Measurements from ENCODE around the gene VCP. TPM values are rescaled to one million over a fixed set of nuclear protein-coding genes. Genes with fewer than 3 reads are reported as not detected.

VCP gene
- total and polyA plus RNA-seq, 9 of the 15 experiments (the other 6 are each of a cell fraction or from before 2014, with no cell fraction given) = 7.1 to 257 (median 199) TPM

DNA sequence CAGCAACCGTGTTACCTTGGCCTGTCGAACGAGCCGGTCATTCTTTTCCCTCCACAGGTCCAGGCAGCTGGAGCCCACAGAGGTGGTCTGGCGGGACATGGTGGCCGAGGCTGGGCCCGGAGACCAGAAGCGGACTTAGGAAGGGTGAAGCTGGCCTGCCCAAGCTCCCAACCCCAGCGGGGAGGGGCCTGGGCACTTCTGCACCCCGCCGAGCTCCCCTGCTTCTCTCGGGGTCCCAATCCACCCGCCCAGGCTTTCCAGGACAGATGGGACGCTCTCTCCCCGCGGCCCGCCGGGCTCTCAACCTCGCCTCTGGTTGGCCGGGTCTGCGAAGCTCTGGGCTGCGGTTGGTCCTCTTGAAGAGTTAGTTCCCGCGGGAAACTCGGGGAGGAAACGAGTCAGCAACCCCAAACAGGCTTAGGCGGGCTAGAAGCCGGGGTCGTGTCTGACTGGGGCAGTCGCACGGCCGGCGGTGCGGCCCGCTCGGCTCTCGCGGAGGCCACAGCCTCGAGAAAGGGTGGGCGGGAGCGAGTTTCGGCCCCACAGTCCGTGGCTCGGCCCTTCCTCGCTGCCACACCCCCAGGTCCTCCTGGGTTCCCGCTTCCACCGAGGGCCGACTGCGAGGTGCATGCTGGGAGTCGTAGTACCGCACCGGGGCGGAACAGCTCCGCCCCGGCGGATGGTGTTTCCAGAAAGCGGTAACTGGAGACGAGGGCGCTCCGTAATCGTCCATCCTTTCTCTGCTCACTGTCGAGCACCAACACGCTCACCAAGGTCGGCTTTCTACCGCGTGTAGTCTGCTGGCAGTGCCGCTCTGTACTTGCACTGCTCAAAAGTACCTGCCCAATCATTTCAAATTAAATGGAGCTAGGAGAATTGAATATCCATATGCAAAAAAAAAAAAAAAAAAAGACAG lies 7.3 kb upstream of the VCP start, which contains the start of gene FANCG (continued):
- TF ChIP-seq RBM14 (IDR thresholded peaks at IDR 0.05; ENCODE audit: borderline replicate concordance, insufficient read depth, low read depth, low read length) (no peak), SAFB (IDR thresholded peaks at IDR 0.05; ENCODE audit: borderline replicate concordance, low read depth, low read length) (peak; percentile 61; the same call in 1 of the 2 replicates), ATF1 (CRISPR knock-in tag; IDR thresholded peaks at IDR 0.05) (no peak), ATF1 (tag; IDR thresholded peaks at IDR 0.05) (peak; percentile 59), SRF (CRISPR knock-in tag; IDR thresholded peaks at IDR 0.05) (no peak; a peak in 1 of 4 replicates), MTA2 (IDR thresholded peaks at IDR 0.05; ENCODE audit: low read depth) (no peak), HMG20B (CRISPR knock-in tag; IDR thresholded peaks at IDR 0.05) (no peak), SMARCA4 (IDR thresholded peaks at IDR 0.05) (no peak), ZFP30 (CRISPR knock-in tag; IDR thresholded peaks at IDR 0.05; ENCODE audit: borderline replicate concordance) (no peak), SMARCC2 (IDR thresholded peaks at IDR 0.05; ENCODE audit: low read depth) (no peak), MXI1 (IDR thresholded peaks at IDR 0.05; ENCODE audit: low read depth, low read length) (peak; percentile 10; the same call in 1 of the 2 replicates), ZNF134 (CRISPR knock-in tag; conservative IDR thresholded peaks at IDR 0.05) (no peak), ZNF121 (CRISPR knock-in tag; conservative IDR thresholded peaks at IDR 0.05) (no peak), GTF2A2 (tag; IDR thresholded peaks at IDR 0.05) (no peak), ZKSCAN1 (IDR thresholded peaks at IDR 0.05; ENCODE audit: low read depth, low read length) (no peak), ZNF384 (IDR thresholded peaks at IDR 0.05; ENCODE audit: low read depth, low read length) (no peak), ZNF217 (CRISPR knock-in tag; IDR thresholded peaks at IDR 0.05) (no peak), BRD4 (IDR thresholded peaks at IDR 0.05) (no peak), PCBP2 (IDR thresholded peaks at IDR 0.05; ENCODE audit: low read depth, low read length, poor library complexity, severe bottlenecking) (no peak), NRF1 (conservative IDR thresholded peaks at IDR 0.05 in 1 of 2, IDR thresholded peaks at IDR 0.05 in 1 of 2) (peak; percentile 33 to 46; a peak in 2 of 4 replicates), MTA3 (IDR thresholded peaks at IDR 0.05; ENCODE audit: borderline replicate concordance) (peak; percentile 51; the same call in 1 of the 2 replicates)
- TF ChIP-seq, protein P1, sequence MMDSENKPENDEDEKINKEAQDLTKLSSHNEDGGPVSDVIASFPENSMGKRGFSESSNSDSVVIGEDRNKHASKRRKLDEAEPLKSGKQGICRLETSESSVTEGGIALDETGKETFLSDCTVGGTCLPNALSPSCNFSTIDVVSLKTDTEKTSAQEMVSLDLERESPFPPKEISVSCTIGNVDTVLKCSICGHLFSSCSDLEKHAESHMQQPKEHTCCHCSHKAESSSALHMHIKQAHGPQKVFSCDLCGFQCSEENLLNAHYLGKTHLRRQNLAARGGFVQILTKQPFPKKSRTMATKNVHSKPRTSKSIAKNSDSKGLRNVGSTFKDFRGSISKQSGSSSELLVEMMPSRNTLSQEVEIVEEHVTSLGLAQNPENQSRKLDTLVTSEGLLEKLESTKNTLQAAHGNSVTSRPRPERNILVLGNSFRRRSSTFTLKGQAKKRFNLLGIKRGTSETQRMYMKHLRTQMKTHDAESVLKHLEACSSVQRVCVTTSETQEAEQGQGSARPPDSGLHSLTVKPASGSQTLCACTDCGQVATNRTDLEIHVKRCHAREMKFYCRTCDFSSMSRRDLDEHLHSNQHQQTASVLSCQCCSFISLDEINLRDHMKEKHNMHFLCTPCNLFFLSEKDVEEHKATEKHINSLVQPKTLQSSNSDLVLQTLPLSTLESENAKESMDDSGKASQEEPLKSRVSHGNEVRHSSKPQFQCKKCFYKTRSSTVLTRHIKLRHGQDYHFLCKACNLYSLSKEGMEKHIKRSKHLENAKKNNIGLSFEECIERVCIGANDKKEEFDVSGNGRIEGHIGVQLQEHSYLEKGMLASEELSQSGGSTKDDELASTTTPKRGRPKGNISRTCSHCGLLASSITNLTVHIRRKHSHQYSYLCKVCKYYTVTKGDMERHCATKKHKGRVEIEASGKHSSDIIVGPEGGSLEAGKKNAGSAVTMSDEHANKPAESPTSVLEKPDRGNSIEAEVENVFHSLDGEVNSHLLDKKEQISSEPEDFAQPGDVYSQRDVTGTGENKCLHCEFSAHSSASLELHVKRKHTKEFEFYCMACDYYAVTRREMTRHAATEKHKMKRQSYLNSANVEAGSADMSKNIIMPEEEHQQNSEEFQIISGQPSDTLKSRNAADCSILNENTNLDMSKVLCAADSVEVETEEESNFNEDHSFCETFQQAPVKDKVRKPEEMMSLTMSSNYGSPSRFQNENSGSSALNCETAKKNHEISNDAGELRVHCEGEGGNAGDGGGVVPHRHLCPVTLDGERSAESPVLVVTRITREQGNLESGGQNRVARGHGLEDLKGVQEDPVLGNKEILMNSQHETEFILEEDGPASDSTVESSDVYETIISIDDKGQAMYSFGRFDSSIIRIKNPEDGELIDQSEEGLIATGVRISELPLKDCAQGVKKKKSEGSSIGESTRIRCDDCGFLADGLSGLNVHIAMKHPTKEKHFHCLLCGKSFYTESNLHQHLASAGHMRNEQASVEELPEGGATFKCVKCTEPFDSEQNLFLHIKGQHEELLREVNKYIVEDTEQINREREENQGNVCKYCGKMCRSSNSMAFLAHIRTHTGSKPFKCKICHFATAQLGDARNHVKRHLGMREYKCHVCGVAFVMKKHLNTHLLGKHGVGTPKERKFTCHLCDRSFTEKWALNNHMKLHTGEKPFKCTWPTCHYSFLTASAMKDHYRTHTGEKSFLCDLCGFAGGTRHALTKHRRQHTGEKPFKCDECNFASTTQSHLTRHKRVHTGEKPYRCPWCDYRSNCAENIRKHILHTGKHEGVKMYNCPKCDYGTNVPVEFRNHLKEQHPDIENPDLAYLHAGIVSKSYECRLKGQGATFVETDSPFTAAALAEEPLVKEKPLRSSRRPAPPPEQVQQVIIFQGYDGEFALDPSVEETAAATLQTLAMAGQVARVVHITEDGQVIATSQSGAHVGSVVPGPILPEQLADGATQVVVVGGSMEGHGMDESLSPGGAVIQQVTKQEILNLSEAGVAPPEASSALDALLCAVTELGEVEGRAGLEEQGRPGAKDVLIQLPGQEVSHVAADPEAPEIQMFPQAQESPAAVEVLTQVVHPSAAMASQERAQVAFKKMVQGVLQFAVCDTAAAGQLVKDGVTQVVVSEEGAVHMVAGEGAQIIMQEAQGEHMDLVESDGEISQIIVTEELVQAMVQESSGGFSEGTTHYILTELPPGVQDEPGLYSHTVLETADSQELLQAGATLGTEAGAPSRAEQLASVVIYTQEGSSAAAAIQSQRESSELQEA (IDR thresholded peaks at IDR 0.05; ENCODE audit: low read depth) = no peak

All from K562 (cell line).